Measurements from ENCODE around the gene FAAP20.

The FAAP20 gene

GRCh38 chr1:2233468-2233867 lies 38.9 kb upstream of the FAAP20 start:
- Histone ChIP-seq H2AFZ (ENCODE audit: low read length) (no peak overlapping the region), H3K4me2 (ENCODE audit: low read length) (no peak overlapping the region), H3F3A (ENCODE audit: insufficient read depth, low read length) (no peaks in the 10 kb centered on the region), H3K4me1 (ENCODE audit: insufficient read depth, low read length, severe bottlenecking) (peaks cover 8% of the 10 kb centered on the region), H4K20me1 (ENCODE audit: insufficient read depth, low read length) (no peaks in the 10 kb centered on the region), H3K4me3 (ENCODE audit: low read depth, low read length, poor library complexity, severe bottlenecking) (no peak overlapping the region), H3K27ac (ENCODE audit: low read depth, low read length, poor library complexity, severe bottlenecking) (no peak overlapping the region), H3K9me3 (ENCODE audit: low read length) (no peaks in the 10 kb centered on the region), H3K79me2 (ENCODE audit: insufficient read depth, low read length) (no peaks in the 10 kb centered on the region), H3K9me2 (ENCODE audit: low read depth, low read length) (no peaks in the 10 kb centered on the region), H3K36me3 (ENCODE audit: insufficient read depth, low read length) (no peaks in the 10 kb centered on the region), H3K27me3 (ENCODE audit: insufficient read depth, low read length) (no peaks in the 10 kb centered on the region), H3K9ac (ENCODE audit: low read length) (no peak overlapping the region)
- TF ChIP-seq CTCF (IDR thresholded peaks at IDR 0.05; ENCODE audit: low read length) = no peak
- no peak for TF ChIP-seq EZH2 (IDR thresholded peaks at IDR 0.05; ENCODE audit: borderline replicate concordance, low read length)

GRCh38 chr1:2232916-2233438 lies 38.4 kb upstream of the FAAP20 start:
- TF ChIP-seq EZH2 (IDR thresholded peaks at IDR 0.05; ENCODE audit: borderline replicate concordance, low read length) (no peak), CTCF (IDR thresholded peaks at IDR 0.05; ENCODE audit: low read length) (no peak)
- Histone ChIP-seq H3K27ac (ENCODE audit: low read depth, low read length, poor library complexity, severe bottlenecking) (no peak overlapping the region), H3K4me1 (ENCODE audit: insufficient read depth, low read length, severe bottlenecking) (peaks cover 8% of the 10 kb centered on the region), H3K4me3 (ENCODE audit: low read depth, low read length, poor library complexity, severe bottlenecking) (no peak overlapping the region), H4K20me1 (ENCODE audit: insufficient read depth, low read length) (no peaks in the 10 kb centered on the region), H3K9me2 (ENCODE audit: low read depth, low read length) (no peaks in the 10 kb centered on the region), H2AFZ (ENCODE audit: low read length) (no peak overlapping the region), H3K4me2 (ENCODE audit: low read length) (no peak overlapping the region), H3K27me3 (ENCODE audit: insufficient read depth, low read length) (no peaks in the 10 kb centered on the region), H3K79me2 (ENCODE audit: insufficient read depth, low read length) (no peaks in the 10 kb centered on the region), H3F3A (ENCODE audit: insufficient read depth, low read length) (no peaks in the 10 kb centered on the region), H3K36me3 (ENCODE audit: insufficient read depth, low read length) (no peaks in the 10 kb centered on the region), H3K9me3 (ENCODE audit: low read length) (no peaks in the 10 kb centered on the region), H3K9ac (ENCODE audit: low read length) (no peak overlapping the region)

DNA sequence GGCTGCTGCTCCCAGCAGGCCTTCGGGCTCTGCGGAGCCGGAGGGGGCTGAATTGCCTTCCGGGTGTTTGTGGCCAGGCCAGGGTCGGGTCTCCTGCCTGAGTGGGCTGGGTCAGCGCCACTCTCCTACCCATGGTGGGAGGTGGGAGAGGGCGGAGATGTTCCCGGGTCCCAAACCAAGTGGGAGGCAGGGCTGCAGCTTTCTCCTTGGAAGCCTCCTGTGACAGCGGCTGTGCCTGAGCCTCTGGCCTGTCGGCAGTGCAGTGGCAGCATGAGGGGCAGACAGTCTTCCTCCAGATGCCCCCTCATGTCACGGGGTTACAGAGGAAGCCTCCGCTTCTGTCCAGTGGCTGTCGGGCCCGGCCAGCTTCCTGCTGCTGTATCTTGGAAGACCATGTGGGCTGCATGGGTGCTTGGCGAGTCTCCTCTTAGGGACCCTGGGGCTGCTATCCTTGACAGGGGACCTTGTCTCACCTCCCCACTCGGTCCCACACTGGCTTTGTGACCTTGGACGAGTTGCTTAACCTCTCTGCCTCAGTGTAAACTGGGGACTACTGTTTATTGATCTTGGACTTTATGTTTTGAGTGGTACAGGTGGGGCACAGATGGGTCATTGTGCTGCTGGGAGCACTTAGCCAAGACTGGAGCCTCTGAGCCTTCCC lies 37.8 kb upstream of the FAAP20 start:
- no peak overlapping the region for H3K4me3 ChIP-seq (ENCODE audit: low read depth, low read length, poor library complexity, severe bottlenecking)
- no peaks in the 10 kb centered on the region for H3K27me3 ChIP-seq (ENCODE audit: insufficient read depth, low read length)
- no peaks in the 10 kb centered on the region for H3K79me2 ChIP-seq (ENCODE audit: insufficient read depth, low read length)
- H2AFZ ChIP-seq (ENCODE audit: low read length) = no peak overlapping the region
- H4K20me1 ChIP-seq (ENCODE audit: insufficient read depth, low read length) = no peaks in the 10 kb centered on the region
- TF ChIP-seq CTCF (IDR thresholded peaks at IDR 0.05; ENCODE audit: low read length) (no peak), EZH2 (IDR thresholded peaks at IDR 0.05; ENCODE audit: borderline replicate concordance, low read length) (no peak)
- no peaks in the 10 kb centered on the region for H3F3A ChIP-seq (ENCODE audit: insufficient read depth, low read length)
- no peaks in the 10 kb centered on the region for H3K9me2 ChIP-seq (ENCODE audit: low read depth, low read length)
- H3K4me2 ChIP-seq (ENCODE audit: low read length) = no peak overlapping the region
- peaks cover 8% of the 10 kb centered on the region for H3K4me1 ChIP-seq (ENCODE audit: insufficient read depth, low read length, severe bottlenecking)
- no peaks in the 10 kb centered on the region for H3K36me3 ChIP-seq (ENCODE audit: insufficient read depth, low read length)
- no peak overlapping the region for H3K9ac ChIP-seq (ENCODE audit: low read length)
- H3K9me3 ChIP-seq (ENCODE audit: low read length) = no peaks in the 10 kb centered on the region
- no peak overlapping the region for H3K27ac ChIP-seq (ENCODE audit: low read depth, low read length, poor library complexity, severe bottlenecking)

All from OCI-LY1 (cell line).